NOMO-1 treated with dmso at 0.1 percent for 144 hours (cell line): ENCODE results near the gene TMSB4X.
"Not testable (repeated sequence)": the region's sequence is repeated elsewhere in the genome, so short reads cannot be mapped to it uniquely, and the experiment has no call there.

Experiments
- DNase-seq: peaks from one replicate; lab custom pipeline; 2025; ENCODE audit not compliant: unreplicated experiment; lab: John Stamatoyannopoulos, UW

The TMSB4X gene

GRCh38 chrX:12975991-12976558 is 1.2 kb downstream of the TMSB4X start:
- DNase-seq = peak; percentile 81

GRCh38 chrX:12976819-12977732 is 2.2 kb downstream of the TMSB4X start:
- DNase-seq = not testable (repeated sequence)

- peak; percentile 61 for DNase-seq
These were observed 2.9 kb downstream of the TMSB4X start for GRCh38 chrX:12977761-12978204.

- peak; percentile 85 for DNase-seq
These were observed 3.5 kb downstream of the TMSB4X start for GRCh38 chrX:12978205-12979025.

GRCh38 chrX:12979026-12979607 is 4.2 kb downstream of the TMSB4X start:
- DNase-seq = no peak

GRCh38 chrX:12979616-12980015 is 4.7 kb downstream of the TMSB4X start:
- no peak for DNase-seq

GRCh38 chrX:12980039-12980438 is 5.1 kb downstream of the TMSB4X start:
- DNase-seq = not testable (repeated sequence)

- peak; percentile 39 for DNase-seq
These were observed 7.0 kb downstream of the TMSB4X start for GRCh38 chrX:12981880-12982279.

- DNase-seq = peak; percentile 58
These were observed 9.9 kb downstream of the TMSB4X start for GRCh38 chrX:12984603-12985319.

- no peak for DNase-seq
These were observed 10.4 kb downstream of the TMSB4X start for GRCh38 chrX:12985331-12985730.

- DNase-seq = no peak
These were observed 11.4 kb downstream of the TMSB4X start for GRCh38 chrX:12986164-12986779.

- DNase-seq = no peak
These were observed 12.0 kb downstream of the TMSB4X start for GRCh38 chrX:12986886-12987285.

- no peak for DNase-seq
These were observed 12.4 kb downstream of the TMSB4X start for GRCh38 chrX:12987340-12987739.

- DNase-seq = no peak
These were observed 13.1 kb downstream of the TMSB4X start for GRCh38 chrX:12987900-12988594.

- DNase-seq = no peak
These were observed 13.9 kb downstream of the TMSB4X start for GRCh38 chrX:12988797-12989196.

GRCh38 chrX:12989461-12989860 is 14.6 kb downstream of the TMSB4X start:
- DNase-seq = no peak

GRCh38 chrX:12991575-12991974 is 16.7 kb downstream of the TMSB4X start:
- DNase-seq = no peak

GRCh38 chrX:12992544-12993118 is 17.7 kb downstream of the TMSB4X start:
- DNase-seq = no peak

GRCh38 chrX:12993826-12994225 is 18.9 kb downstream of the TMSB4X start:
- no peak for DNase-seq
